Fibroblast of lung (primary cell): Measurements from ENCODE around the gene JAKMIP1.

Source experiments
- CTCF ChIP-seq, 2 donors: IDR thresholded peaks in 1 of 2; conservative IDR thresholded peaks in 1 of 2; 1 replicate in 1 of 2; 2 replicates in 1 of 2; pipeline ENCODE4 v1.5.1; 2011 to 2012; ENCODE audit warnings: low read length in 2 of 2, control low read depth in 1 of 2, inconsistent platforms in 1 of 2, low read depth in 1 of 2, mild to moderate bottlenecking in 1 of 2
- EZH2 ChIP-seq: IDR thresholded peaks from 2 replicates; pipeline ENCODE4 v1.5.1; 2012; ENCODE audit warnings: low read length, control low read depth, mild to moderate bottlenecking; ENCODE audit errors: missing control alignments

DNA sequence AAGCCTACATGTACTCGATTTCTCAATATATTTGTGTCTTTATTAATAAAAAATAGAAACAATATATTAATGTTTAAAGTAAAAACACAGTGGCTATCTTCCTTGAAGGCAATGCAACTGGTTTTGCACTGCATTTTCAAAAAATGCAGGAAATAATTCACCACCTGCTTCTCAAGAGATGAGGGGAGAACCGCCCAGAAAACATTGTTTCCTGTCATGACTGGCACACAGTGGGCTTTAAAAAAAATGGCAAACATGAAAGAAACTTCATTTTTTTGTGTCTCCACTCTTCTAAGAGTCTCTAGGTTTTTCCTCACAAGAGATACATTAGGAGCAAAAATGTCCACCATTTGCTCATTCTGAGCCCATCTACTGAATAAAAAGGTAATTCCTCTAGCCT, 131.4 kb downstream of the JAKMIP1 start:
- TF ChIP-seq EZH2 (no peak), CTCF (conservative IDR thresholded peaks at IDR 0.05 in 1 of 2, IDR thresholded peaks at IDR 0.05 in 1 of 2; ENCODE audit: low read depth in 1 of 2, low read length in 2 of 2) (no peak)
